MCF 10A (cell line): ENCODE results near the gene NFATC1. TPM values are rescaled to one million over a fixed set of nuclear protein-coding genes. Genes with fewer than 3 reads are reported as not detected.

Experiments used
- BruUV-seq: library from RNA; stranded (reverse); fragments of 400-500 nt; replicated peaks from 2 replicates; lab custom pipeline; 2021; lab: Mats Ljungman, UMichigan
- CTCF ChIA-PET: fragments of 300-600 bp; sonication (Branson Sonifier 250); formaldehyde crosslinking; extraction: SDS; loops from one replicate; lab custom pipeline; 2021; ENCODE audit warnings: antibody characterized with exemption, inconsistent platforms; lab: Yijun Ruan, JAX
- POLR2A ChIA-PET: fragments of 300-600, 350-650 bp; sonication (Branson Sonifier 250); formaldehyde crosslinking; extraction: SDS; loops from one replicate; lab custom pipeline; 2020; ENCODE audit warnings: antibody characterized with exemption, inconsistent platforms; lab: Yijun Ruan, JAX
- DNase-seq: peaks from one replicate; pipeline ENCODE4 v3.0.0-alpha.2; 2018; ENCODE audit not compliant: unreplicated experiment
- H3K27ac Mint-ChIP-seq: one replicate; pipeline ENCODE4 v1.8.0; 2022; ENCODE audit warnings: mild to moderate bottlenecking, low read depth, mixed read lengths; ENCODE audit not compliant: unreplicated experiment
- H3K27me3 Mint-ChIP-seq: one replicate; pipeline ENCODE4 v1.8.0; 2022; ENCODE audit warnings: mixed read lengths; ENCODE audit not compliant: insufficient read depth, unreplicated experiment
- H3K36me3 Mint-ChIP-seq: one replicate; pipeline ENCODE4 v1.8.0; 2022; ENCODE audit warnings: mild to moderate bottlenecking, moderate library complexity, mixed read lengths; ENCODE audit not compliant: insufficient read depth, unreplicated experiment
- H3K4me1 Mint-ChIP-seq: one replicate; pipeline ENCODE4 v1.8.0; 2022; ENCODE audit warnings: mixed read lengths; ENCODE audit not compliant: insufficient read depth, unreplicated experiment
- H3K4me3 Mint-ChIP-seq: one replicate; pipeline ENCODE4 v1.8.0; 2022; ENCODE audit warnings: mild to moderate bottlenecking, moderate library complexity, mixed read lengths; ENCODE audit not compliant: unreplicated experiment
- H3K9me3 Mint-ChIP-seq: one replicate; pipeline ENCODE4 v1.8.0; 2022; ENCODE audit warnings: mixed read lengths; ENCODE audit not compliant: unreplicated experiment
- CTCF ChIP-seq: fragments of 200-600 bp; IDR thresholded peaks from one replicate; pipeline ENCODE4 v1.8.0; 2022; ENCODE audit warnings: antibody characterized with exemption, mild to moderate bottlenecking; ENCODE audit not compliant: unreplicated experiment
- intact Hi-C: fragments of 100-400 bp; cut with micrococcal nuclease; formaldehyde crosslinking; loops from 2 replicates; pipeline ENCODE4 v1.14.1; 2022
- total RNA-seq: library from RNA; stranded (reverse); gene quantifications from 2 replicates; pipeline ENCODE4 v1.2.3, GENCODE V29; 2022

NFATC1 gene
- total RNA-seq, 1 experiment from 2014 or later = 2.0 TPM

DNA sequence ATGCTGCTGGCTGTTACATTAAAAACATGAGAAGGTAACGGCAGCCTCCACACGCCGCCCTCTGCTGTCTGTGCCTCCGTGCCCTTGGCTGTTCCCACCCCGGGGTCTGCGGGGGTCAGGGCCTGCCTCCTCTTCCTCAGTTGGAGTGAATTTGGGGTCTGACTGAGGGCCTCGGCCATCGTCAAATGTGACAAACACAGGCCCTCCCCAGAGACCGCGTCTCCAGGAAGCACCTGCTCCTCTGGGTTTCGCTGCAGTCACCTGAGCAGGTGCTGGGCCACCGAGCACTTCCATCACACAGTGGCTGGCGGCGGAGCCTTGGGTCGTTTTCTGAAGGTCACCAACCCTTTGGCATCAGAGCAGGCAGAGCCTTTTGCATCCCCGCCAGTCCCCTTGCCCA lies 70.9 kb downstream of the NFATC1 start:
- Mint-ChIP-seq H3K4me1 (no peaks in the 10 kb centered on the region), H3K27me3 (no peaks in the 10 kb centered on the region), H3K36me3 (peaks cover 5% of the 10 kb centered on the region), H3K27ac (no peak overlapping the region), H3K9me3 (no peaks in the 10 kb centered on the region), H3K4me3 (no peak overlapping the region)
- no peak for TF ChIP-seq CTCF
- ChIA-PET CTCF (no interaction called here), POLR2A (no interaction called here)
- intact Hi-C loops = no loop called here
- DNase-seq = no peak
- no TSS peak for BruUV-seq

GRCh38 chr18:79467126-79467525 lies 71.4 kb downstream of the NFATC1 start:
- ChIA-PET CTCF (no interaction called here), POLR2A (no interaction called here)
- Mint-ChIP-seq H3K9me3 (no peaks in the 10 kb centered on the region), H3K27me3 (no peaks in the 10 kb centered on the region), H3K4me3 (no peak overlapping the region), H3K36me3 (peaks cover 4% of the 10 kb centered on the region), H3K27ac (no peak overlapping the region), H3K4me1 (no peaks in the 10 kb centered on the region)
- no TSS peak for BruUV-seq
- no peak for DNase-seq
- TF ChIP-seq CTCF = no peak
- intact Hi-C loops = no loop called here

DNA sequence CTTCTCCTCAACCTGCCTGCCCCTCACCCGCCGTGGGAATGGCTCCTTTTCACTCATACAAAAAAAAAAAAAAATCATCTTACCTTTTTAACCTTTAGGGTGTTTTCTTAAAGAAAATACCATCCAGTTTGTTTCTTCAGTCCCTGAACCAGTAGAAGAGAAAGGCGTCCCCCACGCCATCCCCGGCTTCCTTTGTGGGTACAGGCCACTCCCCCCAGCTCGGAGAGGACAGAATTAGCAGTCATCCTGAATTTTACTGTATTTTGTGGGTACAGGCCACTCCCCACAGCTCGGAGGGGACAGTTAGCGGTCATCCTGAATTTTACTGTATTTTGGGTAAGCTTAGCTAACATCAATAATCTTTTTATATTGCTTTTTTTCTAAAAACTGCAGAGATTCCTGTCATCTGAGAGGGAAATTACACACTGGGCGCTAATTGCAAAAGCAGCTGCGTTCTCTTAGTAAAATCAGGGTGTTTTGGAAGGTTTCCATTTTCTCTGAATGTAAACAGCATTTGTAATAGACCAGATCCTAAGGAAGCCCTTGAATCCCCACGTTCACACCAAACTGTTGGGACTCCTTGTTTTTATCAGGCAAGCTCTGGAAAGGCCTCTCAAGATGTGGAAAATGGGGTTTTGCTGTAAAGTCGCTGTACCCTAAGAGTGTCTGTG lies 72.5 kb downstream of the NFATC1 start:
- Mint-ChIP-seq H3K4me1 (no peaks in the 10 kb centered on the region), H3K9me3 (no peaks in the 10 kb centered on the region), H3K27ac (no peak overlapping the region), H3K4me3 (no peak overlapping the region), H3K27me3 (no peaks in the 10 kb centered on the region), H3K36me3 (peaks cover 6% of the 10 kb centered on the region)
- BruUV-seq = no TSS peak
- ChIA-PET CTCF (interaction anchor here (0.6 kb wide), 1 partner anchor 1590 kb away, joined by 4 read pairs; no protein-coding TSS in a partner anchor), POLR2A (no interaction called here)
- intact Hi-C loops = no loop called here
- TF ChIP-seq CTCF = no peak
- no peak for DNase-seq

DNA sequence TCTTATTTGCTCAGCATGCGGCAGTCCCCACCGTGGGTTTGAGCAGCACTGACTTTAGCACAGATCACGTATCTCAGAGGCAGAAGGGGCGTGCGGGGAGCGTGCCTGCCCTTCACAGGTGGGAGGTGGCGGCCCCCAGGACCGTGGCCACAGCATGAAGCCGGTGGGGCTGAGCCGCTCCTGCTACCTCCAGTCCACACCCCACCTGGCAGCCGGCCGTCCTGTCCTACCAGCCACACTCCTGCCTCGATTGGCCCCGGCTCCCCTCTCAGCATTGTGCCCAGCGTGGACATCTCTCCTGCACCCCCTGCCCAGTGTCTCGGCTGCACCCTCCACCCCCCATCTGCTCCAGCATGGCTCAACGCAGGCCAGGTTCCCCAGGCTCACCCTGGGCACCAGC lies 73.6 kb downstream of the NFATC1 start:
- intact Hi-C loops = no loop called here
- no peak for TF ChIP-seq CTCF
- POLR2A ChIA-PET = no interaction called here
- H3K4me3 Mint-ChIP-seq = no peak overlapping the region
- BruUV-seq = no TSS peak
- H3K36me3 Mint-ChIP-seq = peaks cover 6% of the 10 kb centered on the region
- H3K4me1 Mint-ChIP-seq = no peaks in the 10 kb centered on the region
- DNase-seq = no peak
- CTCF ChIA-PET = no interaction called here
- H3K27ac Mint-ChIP-seq = no peak overlapping the region
- H3K27me3 Mint-ChIP-seq = no peaks in the 10 kb centered on the region
- no peaks in the 10 kb centered on the region for H3K9me3 Mint-ChIP-seq
